Dermis microvascular lymphatic vessel endothelial cell (primary cell): Measurements from ENCODE around the gene ZBTB7C. TPM values are rescaled to one million over a fixed set of nuclear protein-coding genes. Genes with fewer than 3 reads are reported as not detected.

ENCODE experiments used
- DNase-seq, 2 donors: peaks; one replicate each; pipeline versions ENCODE4 v3.0.0 to v3.0.0-alpha.2; 2010; ENCODE audit warnings: low read depth in 2 of 2
- total RNA-seq: library from RNA; depleted of rRNA; stranded (reverse); fragments of >200 nt; gene quantifications from 2 replicates; pipeline ENCODE4 v1.2.1, GENCODE V29; 2014

The ZBTB7C gene
- total RNA-seq, 1 donor from 2014 or later, result under 0.01 TPM

DNA sequence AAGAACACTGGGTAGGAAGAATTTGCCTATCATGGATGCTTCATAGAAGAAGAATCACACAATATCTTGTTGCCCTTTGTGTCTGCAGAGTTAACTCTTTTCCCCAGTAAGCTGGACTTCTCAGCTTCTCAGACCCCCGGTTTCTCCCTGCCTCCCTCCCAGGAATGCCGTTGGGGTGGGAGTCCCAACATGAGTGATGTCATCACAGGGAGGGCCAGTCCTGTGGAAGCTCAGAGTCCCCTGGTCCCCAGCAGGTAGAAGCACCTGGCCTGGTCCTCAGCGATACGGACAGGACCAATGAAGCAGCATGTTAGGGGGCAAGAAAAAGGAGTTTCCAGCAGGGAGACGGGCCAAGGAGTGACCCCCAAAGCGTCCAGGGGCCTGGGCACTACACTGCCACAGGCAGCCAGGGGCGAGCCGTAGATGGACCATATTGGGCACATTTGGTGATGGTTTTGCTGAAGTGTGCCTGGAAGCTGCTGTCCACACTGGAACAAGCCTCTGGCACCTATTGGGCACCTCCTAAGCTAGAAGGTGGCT, 242.8 kb downstream of the ZBTB7C start:
- DNase-seq, result no peak

DNA sequence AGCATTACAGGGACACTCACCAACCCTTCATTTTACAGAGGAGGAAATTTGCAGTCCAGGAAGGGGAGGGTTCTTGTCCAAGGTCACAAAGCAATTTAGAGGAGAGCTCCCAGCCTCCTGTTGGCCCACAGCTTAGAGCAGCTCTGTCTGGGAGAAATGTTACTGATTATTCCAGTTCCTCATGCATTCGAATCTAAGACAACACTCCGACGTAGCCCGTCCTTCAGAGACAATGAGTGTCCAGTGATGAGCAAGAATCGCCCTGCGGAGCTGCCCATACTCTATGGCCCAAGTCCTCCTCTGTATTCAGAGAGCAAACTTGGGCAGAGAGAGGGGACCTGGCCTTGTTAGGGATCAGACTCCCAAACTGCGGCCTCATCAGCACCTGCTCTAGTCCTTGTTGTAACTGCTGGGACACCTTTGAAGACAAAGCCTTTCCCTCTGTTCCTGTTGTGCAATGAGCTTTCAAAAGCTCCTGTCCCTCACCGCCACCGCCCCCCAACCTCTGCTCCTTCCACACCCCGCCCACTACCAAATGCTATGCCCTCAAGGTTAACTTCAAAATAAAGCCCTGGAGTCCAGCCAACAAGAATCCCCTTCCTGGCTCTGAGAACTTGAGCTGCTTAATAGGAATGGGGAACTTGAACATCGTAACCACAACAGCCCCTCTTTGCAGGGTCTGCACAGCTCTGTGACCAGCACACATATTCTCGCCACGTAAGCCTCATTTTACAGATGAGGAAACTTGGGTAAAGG, 243.9 kb downstream of the ZBTB7C start:
- no peak for DNase-seq

DNA sequence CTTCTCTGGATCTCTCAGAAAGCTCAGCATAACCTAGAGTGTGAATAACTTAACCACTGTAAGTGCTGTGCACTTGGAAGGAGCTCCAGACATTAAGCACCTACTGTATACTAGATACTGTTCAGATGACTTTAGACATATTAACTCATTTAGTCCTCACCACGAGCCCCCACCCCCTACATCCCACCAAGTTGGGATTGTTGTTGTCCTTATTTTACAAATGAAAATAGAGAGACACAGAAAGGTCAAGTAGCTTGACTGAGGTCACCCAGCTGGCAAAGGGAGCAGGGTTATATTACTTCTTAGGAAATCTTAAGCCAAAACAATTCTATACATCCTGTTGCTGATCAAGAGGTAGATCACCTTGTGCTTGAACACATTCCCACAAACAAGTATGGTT, 244.5 kb downstream of the ZBTB7C start:
- no peak for DNase-seq

GRCh38 chr18:48164116-48164515, 245.1 kb downstream of the ZBTB7C start:
- no peak for DNase-seq

GRCh38 chr18:48163738-48164115, 245.5 kb downstream of the ZBTB7C start:
- DNase-seq, result no peak

- DNase-seq, result no peak
Measured at GRCh38 chr18:48162956-48163737, 246.0 kb downstream of the ZBTB7C start.

- DNase-seq, result no peak
Measured at GRCh38 chr18:48161911-48162698, 247.1 kb downstream of the ZBTB7C start.

DNA sequence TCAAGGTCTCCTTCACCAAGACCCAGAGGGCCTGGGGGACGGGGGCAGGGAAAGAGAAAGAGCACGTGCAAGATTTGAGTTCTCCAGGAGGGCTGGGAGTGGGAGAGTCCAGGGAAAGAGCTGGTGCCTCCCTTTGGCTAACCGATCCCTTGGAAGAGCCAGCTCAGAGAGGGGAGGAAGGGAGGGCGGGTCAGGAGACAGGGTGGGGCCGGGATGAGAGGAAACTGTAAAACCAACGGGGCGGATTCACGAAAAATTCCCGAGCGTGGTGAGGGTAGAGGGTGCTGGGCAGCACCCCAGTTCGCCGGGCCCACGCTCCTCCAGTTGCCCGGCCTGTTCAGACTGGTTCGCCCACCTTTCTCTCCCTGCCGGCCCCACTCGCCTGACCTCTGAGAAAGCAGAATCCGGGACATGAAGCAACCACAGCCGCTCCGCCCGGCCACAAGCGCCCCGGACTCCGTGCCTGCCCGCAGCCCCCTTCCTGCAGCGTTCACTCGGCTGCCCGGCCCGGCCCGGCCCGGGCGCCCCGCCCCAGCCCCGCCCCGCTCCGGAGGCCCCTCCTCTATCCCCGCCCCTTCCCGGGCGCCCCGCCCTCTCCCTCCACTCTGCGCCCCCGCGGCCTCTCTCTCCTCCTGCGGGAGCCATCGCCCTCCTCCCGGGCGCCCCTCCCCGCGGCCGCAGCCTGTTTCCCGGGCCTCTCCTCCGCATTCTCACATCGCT, 247.8 kb downstream of the ZBTB7C start:
- peak in 1 of 2 donors; percentile 44 for DNase-seq

- DNase-seq, result no peak
Measured at GRCh38 chr18:48160622-48161021, 248.6 kb downstream of the ZBTB7C start.

DNA sequence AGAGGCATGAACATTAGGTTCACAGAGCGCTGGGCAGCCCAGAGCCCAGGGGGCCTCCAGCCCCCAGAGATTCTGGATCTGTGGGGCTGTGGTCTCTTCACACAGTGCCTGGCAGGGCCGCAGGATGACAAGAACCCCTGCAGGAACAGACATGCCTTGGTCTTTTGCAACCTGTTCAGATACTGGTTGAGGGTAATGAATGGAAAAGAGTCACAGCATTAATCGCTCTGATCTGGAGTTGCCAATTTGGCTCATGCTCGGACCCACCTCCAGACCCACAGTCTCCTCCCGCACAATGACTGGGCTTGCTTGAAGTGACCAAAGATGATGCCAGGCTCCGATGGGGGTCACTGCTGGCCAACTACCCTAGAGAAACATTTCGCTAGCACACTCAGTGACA, 249.4 kb downstream of the ZBTB7C start:
- no peak for DNase-seq

DNA sequence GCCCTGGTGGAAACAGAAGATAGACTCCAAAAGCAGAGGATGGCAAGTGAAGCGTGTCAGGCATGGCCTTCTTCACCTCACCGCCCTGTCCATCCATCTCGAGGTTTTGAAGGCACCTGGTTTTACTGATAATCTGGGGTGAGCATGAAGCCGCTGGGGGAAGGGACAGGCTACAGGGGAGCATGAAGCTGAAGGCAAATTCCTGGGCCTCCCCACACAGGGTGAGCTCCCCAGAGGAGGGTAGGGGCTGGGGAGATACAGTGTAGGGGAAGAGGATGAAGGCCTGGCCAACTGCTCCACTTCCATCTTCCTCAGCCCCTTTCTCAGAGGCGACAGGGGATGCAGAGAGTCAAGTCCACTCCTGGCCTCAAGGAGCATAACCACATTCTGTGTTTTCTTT, 250.5 kb downstream of the ZBTB7C start:
- DNase-seq, result no peak

GRCh38 chr18:48157956-48158355, 251.2 kb downstream of the ZBTB7C start:
- DNase-seq, result no peak

GRCh38 chr18:48155856-48156255, 253.3 kb downstream of the ZBTB7C start:
- DNase-seq, result no peak

DNA sequence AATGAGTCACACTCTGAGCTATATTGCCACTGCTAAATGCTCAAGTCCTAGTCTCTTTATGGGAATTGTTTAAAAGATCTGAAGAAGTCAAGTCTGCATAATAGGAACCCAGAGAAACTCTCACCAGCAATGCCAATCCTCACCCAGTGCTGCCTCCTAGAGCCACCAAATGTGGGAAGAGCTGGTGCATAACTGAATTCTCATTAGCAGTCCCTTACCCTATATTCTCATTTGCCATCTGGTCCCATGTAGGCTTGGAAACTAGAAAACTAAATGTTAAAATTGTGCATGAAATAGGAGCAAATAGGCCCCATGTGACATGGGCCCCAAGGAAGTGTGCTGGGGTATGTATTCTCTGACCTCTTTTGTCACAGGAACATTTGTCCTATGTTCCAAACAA, 254.4 kb downstream of the ZBTB7C start:
- no peak for DNase-seq

GRCh38 chr18:48153613-48154481, 255.3 kb downstream of the ZBTB7C start:
- no peak for DNase-seq

- DNase-seq, result no peak
Measured at GRCh38 chr18:48152549-48152948, 256.6 kb downstream of the ZBTB7C start.

GRCh38 chr18:48151421-48152065, 257.6 kb downstream of the ZBTB7C start:
- DNase-seq, result no peak

DNA sequence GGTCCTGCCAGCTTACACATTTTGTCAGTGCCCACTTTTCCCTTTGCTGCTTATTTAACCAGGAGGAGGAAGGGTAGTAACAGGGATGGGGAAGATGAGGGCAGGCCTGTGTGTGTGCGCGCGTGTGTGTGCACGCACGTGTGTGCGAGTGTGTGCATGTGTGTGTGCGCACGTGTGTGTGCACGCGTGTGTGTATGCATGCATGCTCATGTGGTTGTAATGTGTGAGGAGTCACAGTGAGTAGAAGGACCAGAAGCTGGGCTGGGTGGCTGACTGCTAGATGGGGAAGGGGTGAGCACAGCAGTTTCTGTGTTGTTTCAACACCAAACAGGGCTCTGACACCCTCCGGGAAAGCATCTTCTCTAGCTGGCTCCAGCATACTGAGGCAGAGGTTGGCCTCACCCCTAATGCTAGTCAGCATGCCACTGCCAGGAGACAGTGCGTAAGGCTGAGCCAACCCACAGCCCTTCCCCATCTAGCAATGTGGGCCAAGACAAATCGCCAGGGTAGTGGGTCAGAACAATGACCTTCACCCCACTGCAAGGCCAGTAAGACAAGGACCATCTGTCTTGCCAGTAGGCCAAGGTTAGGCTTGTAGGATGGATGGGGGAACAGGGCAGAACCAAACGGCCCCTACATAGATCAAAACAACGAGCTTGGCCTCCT, 260.0 kb downstream of the ZBTB7C start:
- no peak for DNase-seq

DNA sequence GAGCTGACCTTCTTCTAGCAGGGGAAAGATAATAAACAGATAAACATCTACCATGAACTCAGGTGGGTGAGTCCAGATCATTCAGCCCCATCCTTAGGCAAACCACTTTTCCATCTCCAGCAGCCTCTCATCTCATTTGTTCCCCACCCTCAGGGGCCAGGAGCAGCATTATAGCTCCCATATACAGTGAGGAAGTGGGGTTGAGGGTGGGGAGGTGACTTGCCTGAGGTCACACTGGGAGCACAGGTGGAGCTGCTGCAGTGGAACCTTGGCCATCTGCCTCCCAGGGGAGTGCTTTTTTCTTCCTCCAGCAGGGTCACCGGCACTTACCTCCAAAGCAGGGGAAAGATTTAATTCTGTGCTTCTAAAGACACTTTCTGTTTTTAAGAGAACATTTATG, 266.2 kb downstream of the ZBTB7C start:
- no peak for DNase-seq
